ENCODE results near the gene SIK2. TPM values are rescaled to one million over a fixed set of nuclear protein-coding genes. Genes with fewer than 3 reads are reported as not detected.

The SIK2 gene
- total RNA-seq, 1 donor from 2014 or later = 23.7 TPM

- peak; percentile 78 for DNase-seq (ENCODE audit: low spot score)
- ATAC-seq = peak; percentile 75
These were observed 175.1 kb downstream of the SIK2 start for GRCh38 chr11:111777094-111778046.

DNA sequence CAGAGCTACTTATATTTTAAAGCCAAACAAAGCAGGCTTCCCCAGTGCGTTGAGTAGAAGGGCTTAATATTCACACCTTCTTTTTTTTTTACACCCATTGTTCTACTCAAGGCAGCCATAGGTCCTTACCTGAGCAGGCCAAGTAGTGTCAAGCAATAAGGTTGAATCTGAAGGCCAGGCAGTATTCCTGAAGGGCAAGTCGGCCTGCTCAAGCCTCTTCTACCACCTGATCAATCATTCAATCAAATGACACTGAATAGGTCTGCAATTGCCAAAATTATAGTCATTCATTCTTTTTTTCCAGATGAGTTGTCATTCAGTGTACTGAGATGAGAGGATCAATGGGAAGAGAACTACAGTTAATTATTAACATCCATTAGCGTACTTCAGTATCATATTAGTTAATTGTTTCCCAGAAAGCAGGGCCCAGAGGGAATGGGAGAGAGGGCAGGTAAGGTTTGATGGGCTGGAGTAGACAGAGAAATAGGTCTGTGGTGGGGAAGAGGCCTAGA, 175.9 kb downstream of the SIK2 start:
- DNase-seq (ENCODE audit: low spot score) = no peak
- ATAC-seq = peak; percentile 64

GRCh38 chr11:111779118-111779517, 176.9 kb downstream of the SIK2 start:
- no peak for ATAC-seq
- no peak for DNase-seq (ENCODE audit: low spot score)

Other genes starting within 250 kb of the SIK2 start
- gene POU2AF1, start 223.2 kb upstream of the SIK2 start, total RNA-seq = 0.38 TPM
- not detected for gene BTG4, start 90.1 kb upstream of the SIK2 start, total RNA-seq
- gene HOATZ, start 87.7 kb upstream of the SIK2 start, total RNA-seq = not detected
- 0.73 TPM for gene LAYN, start 61.7 kb upstream of the SIK2 start, total RNA-seq
- gene PPP2R1B, start 163.9 kb downstream of the SIK2 start, total RNA-seq = 79.5 TPM